HG02588 (cell line): ENCODE data around the gene AKT1.

Source experiments
- ATAC-seq: cut with Tn5 transposase; IDR thresholded peaks from one replicate; pipeline ENCODE4 v1.9.1; 2021; ENCODE audit warnings: mild to moderate bottlenecking, moderate library complexity; ENCODE audit not compliant: unreplicated experiment

AKT1 gene

GRCh38 chr14:104800015-104800770 lies 4.6 kb upstream of the AKT1 start:
- peak; percentile 42 for ATAC-seq

- ATAC-seq = no peak
Observed at GRCh38 chr14:104799244-104800014, 3.9 kb upstream of the AKT1 start.

GRCh38 chr14:104798300-104799243 lies 3.0 kb upstream of the AKT1 start:
- no peak for ATAC-seq

- ATAC-seq = no peak
Observed at GRCh38 chr14:104797115-104798044, 1.8 kb upstream of the AKT1 start.

- ATAC-seq = no peak
Observed at GRCh38 chr14:104796687-104797081, 1.1 kb upstream of the AKT1 start.

GRCh38 chr14:104795781-104796686 lies 486 bp upstream of the AKT1 start:
- no peak for ATAC-seq

- no peak for ATAC-seq
Observed at GRCh38 chr14:104794631-104794992, 936 bp downstream of the AKT1 start.

- ATAC-seq = no peak
Observed at GRCh38 chr14:104794099-104794498, 1.4 kb downstream of the AKT1 start.

GRCh38 chr14:104793703-104793959 lies 1.9 kb downstream of the AKT1 start:
- ATAC-seq = no peak

GRCh38 chr14:104792945-104793702 lies 2.4 kb downstream of the AKT1 start:
- no peak for ATAC-seq

- ATAC-seq = no peak
Observed at GRCh38 chr14:104792101-104792884, 3.3 kb downstream of the AKT1 start.

- ATAC-seq = no peak
Observed at GRCh38 chr14:104791425-104791824, 4.1 kb downstream of the AKT1 start.

GRCh38 chr14:104789752-104790743 lies 5.5 kb downstream of the AKT1 start:
- no peak for ATAC-seq

- no peak for ATAC-seq
Observed at GRCh38 chr14:104788873-104789663, 6.5 kb downstream of the AKT1 start.

- ATAC-seq = no peak
Observed at GRCh38 chr14:104788161-104788818, 7.3 kb downstream of the AKT1 start.
